Activated naive CD8-positive, alpha-beta T cell treated with anti-CD3 and anti-CD28 coated beads, Interleukin-2, amount 50 U/mL, for 24 hours (primary cell): Measurements from ENCODE around the gene MED27.
"Not testable (repeated sequence)": the region's sequence is repeated elsewhere in the genome, so short reads cannot be mapped to it uniquely, and the experiment has no call there.

Experiments used
- ATAC-seq: fragments of 150-1000 bp; cut with Tn5 transposase; one replicate; pipeline ENCODE4 v1.10.0; 2021
- DNase-seq: peaks from one replicate; pipeline ENCODE4 v3.0.0; 2021
- H3K27ac Mint-ChIP-seq: one replicate; pipeline ENCODE4 v1.8.0; 2021; ENCODE audit warnings: mild to moderate bottlenecking, mixed read lengths
- H3K27me3 Mint-ChIP-seq: one replicate; pipeline ENCODE4 v1.8.0; 2021; ENCODE audit warnings: mixed read lengths
- H3K36me3 Mint-ChIP-seq: one replicate; pipeline ENCODE4 v1.8.0; 2021; ENCODE audit warnings: low read depth, mixed read lengths
- H3K4me1 Mint-ChIP-seq: one replicate; pipeline ENCODE4 v1.8.0; 2021; ENCODE audit warnings: mixed read lengths
- H3K4me3 Mint-ChIP-seq: one replicate; pipeline ENCODE4 v1.8.0; 2021; ENCODE audit warnings: mild to moderate bottlenecking, moderate library complexity, mixed read lengths
- H3K9me3 Mint-ChIP-seq: one replicate; pipeline ENCODE4 v1.8.0; 2021; ENCODE audit warnings: mixed read lengths

MED27 gene

DNA sequence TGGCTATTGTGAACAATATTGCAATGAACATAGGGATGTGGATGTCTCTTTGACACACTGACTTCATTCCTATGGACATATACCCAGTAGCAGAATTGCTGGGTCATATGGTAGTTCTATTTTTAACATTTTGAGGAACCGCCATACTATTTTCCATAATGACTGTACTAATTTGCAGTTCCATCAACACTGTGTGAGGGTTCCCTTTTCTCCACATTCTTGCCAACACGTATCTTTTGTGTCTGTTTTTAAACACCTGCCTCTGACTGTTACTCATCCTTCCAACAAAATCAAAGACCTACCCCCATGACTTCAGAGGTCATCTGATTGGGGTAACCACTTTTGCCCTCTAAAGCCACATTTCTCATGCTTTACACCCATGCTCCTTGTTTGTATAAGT is 133.5 kb downstream of the MED27 start:
- no peak for ATAC-seq
- H3K4me1 Mint-ChIP-seq = no peaks in the 10 kb centered on the region
- peaks cover 10% of the 10 kb centered on the region for H3K36me3 Mint-ChIP-seq
- H3K9me3 Mint-ChIP-seq = no peaks in the 10 kb centered on the region
- H3K27ac Mint-ChIP-seq = no peak overlapping the region
- H3K27me3 Mint-ChIP-seq = no peaks in the 10 kb centered on the region
- no peak for DNase-seq
- no peak overlapping the region for H3K4me3 Mint-ChIP-seq

DNA sequence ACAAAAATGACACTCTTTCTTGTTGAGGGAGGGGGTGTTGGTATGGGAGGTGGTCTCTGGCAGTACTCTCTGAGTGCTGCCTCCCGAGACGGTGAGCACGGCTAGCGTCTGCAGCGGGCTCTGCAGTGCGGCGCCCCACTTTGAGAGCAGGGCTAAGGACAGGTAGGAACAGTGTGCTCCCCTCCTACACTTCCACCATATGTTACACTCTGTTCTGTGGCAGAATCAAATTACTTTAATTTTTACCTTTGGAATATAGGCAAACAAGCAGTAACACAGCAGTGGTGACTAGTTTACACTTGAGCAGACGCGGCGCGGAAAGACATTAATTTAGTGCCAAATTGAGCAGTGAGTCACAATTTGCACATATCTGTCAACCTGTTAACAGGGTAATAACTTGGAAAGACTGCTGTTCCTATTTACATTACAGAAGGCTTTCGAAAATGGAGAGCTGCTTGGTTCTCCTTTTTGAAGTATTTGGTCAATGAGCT is 136.3 kb downstream of the MED27 start:
- H3K9me3 Mint-ChIP-seq = no peaks in the 10 kb centered on the region
- DNase-seq = no peak
- H3K27me3 Mint-ChIP-seq = no peaks in the 10 kb centered on the region
- peaks cover 11% of the 10 kb centered on the region for H3K36me3 Mint-ChIP-seq
- no peak for ATAC-seq
- no peak overlapping the region for H3K27ac Mint-ChIP-seq
- no peaks in the 10 kb centered on the region for H3K4me1 Mint-ChIP-seq
- H3K4me3 Mint-ChIP-seq = no peak overlapping the region

DNA sequence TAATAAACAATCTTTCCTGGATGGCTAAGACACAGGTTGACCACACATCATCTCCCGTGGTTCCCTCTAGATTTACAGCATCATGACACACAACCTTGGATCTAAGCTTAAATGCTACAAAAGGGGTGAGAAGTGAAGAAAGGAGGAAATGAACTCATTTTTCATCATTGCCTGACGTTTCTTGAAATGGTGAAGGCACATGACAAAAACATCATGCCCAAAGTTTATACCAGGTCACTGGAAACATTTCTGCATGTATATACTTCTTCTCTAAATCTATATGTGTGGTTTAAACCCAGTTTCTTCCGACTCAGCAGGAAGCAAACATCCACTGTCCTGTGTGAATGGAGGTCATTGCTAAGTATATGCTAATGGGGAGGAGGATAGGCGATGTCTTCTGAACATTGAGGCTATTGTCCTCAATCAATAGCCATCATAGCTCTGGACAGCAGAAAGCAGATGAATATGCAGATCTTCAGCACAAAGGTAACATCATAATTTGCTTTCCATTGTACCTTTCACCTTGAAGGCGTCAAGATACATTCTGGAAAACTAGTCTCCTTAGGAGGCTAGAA is 137.4 kb downstream of the MED27 start:
- no peaks in the 10 kb centered on the region for H3K4me1 Mint-ChIP-seq
- ATAC-seq (no peak), DNase-seq (no peak)
- H3K27ac Mint-ChIP-seq = no peak overlapping the region
- H3K9me3 Mint-ChIP-seq = no peaks in the 10 kb centered on the region
- peaks cover 21% of the 10 kb centered on the region for H3K36me3 Mint-ChIP-seq
- H3K4me3 Mint-ChIP-seq = no peak overlapping the region
- H3K27me3 Mint-ChIP-seq = no peaks in the 10 kb centered on the region

DNA sequence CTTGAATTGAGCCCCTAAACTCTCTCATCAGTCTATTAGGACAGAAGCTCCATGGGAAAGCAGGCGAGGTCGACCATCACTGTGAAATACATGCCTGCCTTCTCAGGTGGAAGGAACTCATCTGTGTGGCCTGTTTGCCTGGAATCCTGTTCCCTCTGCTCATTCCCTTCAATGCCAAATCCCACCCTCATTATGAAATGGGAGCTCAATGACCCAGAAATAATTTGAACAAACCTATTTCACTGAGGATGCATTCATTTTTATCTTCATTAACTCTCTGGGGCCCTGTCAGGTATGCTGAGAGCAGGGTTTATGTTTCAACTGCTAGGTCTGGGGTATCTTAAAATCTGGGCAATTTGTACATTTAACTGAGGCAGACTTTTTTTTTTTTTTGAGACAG is 142.2 kb downstream of the MED27 start:
- Mint-ChIP-seq H3K36me3 (peaks cover 32% of the 10 kb centered on the region), H3K27me3 (no peaks in the 10 kb centered on the region), H3K4me3 (no peak overlapping the region), H3K4me1 (no peaks in the 10 kb centered on the region), H3K27ac (no peak overlapping the region), H3K9me3 (no peaks in the 10 kb centered on the region)
- no peak for ATAC-seq
- no peak for DNase-seq

DNA sequence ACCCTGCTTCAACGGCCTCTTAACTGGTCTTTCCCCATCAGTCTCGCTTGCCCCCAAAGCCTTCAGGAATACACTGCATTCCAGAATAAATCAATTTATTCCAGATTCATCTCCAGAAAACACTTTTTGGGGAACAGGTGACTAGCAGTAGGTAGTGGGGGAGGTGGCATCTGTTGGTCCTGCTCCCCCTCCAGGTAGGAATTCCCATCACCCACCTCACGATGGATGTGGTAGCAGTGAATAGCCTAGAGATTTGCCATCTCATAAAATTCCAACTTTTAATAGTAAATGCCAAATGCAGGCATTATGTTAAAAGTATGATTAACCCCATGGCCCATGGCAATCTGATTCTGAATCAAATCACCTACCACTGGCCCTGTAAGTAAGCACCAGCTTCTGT is 142.7 kb downstream of the MED27 start:
- no peak overlapping the region for H3K4me3 Mint-ChIP-seq
- peaks cover 32% of the 10 kb centered on the region for H3K36me3 Mint-ChIP-seq
- no peak overlapping the region for H3K27ac Mint-ChIP-seq
- no peak for ATAC-seq
- no peaks in the 10 kb centered on the region for H3K4me1 Mint-ChIP-seq
- no peak for DNase-seq
- no peaks in the 10 kb centered on the region for H3K27me3 Mint-ChIP-seq
- H3K9me3 Mint-ChIP-seq = no peaks in the 10 kb centered on the region

DNA sequence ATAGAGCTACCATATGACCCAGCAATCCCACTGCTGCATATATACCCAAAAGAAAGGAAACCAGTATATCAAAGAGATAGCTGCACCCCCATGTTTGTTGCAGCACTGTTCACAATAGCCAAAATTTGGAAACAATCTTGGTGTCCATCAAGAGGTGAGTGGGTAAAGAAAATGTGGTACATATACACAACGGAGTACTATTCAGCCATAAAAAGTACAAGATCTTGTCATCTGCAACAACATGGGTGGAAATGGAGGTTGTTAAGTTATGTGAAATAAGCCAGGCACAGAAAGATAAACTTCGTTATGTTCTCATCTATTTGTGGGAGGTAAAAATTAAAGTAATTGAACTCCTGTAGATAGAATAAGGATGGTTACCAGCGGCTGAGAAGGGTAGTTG is 145.0 kb downstream of the MED27 start:
- Mint-ChIP-seq H3K4me1 (no peaks in the 10 kb centered on the region), H3K9me3 (no peaks in the 10 kb centered on the region), H3K27me3 (no peaks in the 10 kb centered on the region), H3K27ac (no peak overlapping the region), H3K4me3 (no peak overlapping the region), H3K36me3 (peaks cover 32% of the 10 kb centered on the region)
- DNase-seq (no peak), ATAC-seq (no peak)

DNA sequence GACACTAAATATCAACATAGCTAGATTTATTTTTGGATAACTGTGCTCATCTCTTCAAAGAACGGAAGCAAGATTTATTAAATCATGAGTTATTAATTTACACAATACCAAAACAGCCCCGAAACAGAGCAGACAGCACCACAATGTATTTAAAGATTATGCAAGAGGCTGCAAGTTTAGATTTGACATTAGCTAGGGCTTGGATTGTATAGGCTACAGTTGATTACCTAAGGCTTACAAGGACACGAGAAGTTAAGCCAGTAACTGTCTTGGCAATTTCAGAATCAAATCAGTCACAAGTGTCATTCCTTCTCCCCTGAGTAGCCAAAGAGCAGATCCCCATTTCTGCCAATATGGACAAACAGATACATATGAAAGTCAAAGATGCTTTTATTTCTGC is 152.6 kb downstream of the MED27 start:
- DNase-seq = no peak
- no peak overlapping the region for H3K4me3 Mint-ChIP-seq
- peaks cover 5% of the 10 kb centered on the region for H3K36me3 Mint-ChIP-seq

DNA sequence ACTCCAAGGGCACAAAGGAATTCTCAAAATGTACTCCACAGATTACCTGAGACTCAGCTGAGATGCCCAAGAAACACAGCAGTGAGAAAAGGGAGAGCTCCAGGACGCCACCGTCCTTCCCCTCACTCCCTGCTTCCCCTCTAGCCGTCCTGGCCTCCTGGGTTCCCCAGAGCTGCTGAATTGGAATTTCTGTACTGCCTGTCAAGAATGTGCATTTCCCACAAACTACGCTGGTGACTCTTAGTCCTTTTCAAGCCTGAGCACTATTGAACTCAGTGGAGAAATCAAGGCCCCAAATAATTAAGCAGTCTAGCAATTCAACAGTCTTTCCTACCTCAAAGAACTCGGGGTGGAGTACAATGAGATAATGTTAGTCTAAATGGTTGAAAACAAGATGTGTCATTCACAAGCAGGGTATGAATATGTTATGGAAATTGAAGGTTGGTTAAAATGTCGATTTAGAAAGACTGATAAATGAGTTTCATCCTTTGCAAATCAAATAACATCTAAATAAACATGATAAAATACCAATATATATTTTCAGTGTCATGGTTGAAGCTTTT is 153.2 kb downstream of the MED27 start:
- Mint-ChIP-seq H3K36me3 (peaks cover 5% of the 10 kb centered on the region), H3K4me1 (peaks cover 8% of the 10 kb centered on the region), H3K4me3 (no peak overlapping the region), H3K27ac (no peak overlapping the region), H3K9me3 (no peaks in the 10 kb centered on the region), H3K27me3 (no peaks in the 10 kb centered on the region)
- ATAC-seq = no peak
- DNase-seq = no peak

More for the DNA sequence above, 152.6 kb downstream of the MED27 start:
- H3K27me3 Mint-ChIP-seq = no peaks in the 10 kb centered on the region
- H3K9me3 Mint-ChIP-seq = no peaks in the 10 kb centered on the region
- H3K4me1 Mint-ChIP-seq = peaks cover 8% of the 10 kb centered on the region
- ATAC-seq = no peak
- H3K27ac Mint-ChIP-seq = no peak overlapping the region

DNA sequence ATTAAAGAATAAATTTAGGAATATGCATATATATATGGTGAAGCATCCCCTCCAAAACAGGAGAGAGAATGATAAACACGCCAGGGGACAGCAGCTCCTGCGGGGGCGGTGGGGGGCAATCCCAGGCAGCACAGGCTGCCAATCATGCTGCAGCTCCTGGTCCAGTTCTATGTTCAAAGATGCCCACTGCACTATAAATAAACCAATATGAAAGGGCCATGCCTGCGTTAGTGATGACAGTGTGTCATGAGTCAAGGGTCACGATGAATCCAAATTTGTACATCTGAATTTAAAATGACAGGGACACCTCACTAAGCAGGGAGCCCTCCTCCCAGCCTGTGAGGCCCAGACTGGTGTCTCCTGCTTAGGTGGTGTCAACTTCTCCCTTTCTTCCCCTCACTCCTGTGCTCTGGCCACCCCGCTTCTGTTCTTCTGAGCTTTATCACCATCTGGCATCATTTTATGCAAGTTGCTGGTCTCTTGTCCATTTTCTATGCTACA is 153.9 kb downstream of the MED27 start:
- Mint-ChIP-seq H3K27me3 (no peaks in the 10 kb centered on the region), H3K4me1 (peaks cover 8% of the 10 kb centered on the region), H3K9me3 (no peaks in the 10 kb centered on the region), H3K4me3 (no peak overlapping the region), H3K27ac (no peak overlapping the region), H3K36me3 (peaks cover 5% of the 10 kb centered on the region)
- ATAC-seq (no peak), DNase-seq (no peak)

DNA sequence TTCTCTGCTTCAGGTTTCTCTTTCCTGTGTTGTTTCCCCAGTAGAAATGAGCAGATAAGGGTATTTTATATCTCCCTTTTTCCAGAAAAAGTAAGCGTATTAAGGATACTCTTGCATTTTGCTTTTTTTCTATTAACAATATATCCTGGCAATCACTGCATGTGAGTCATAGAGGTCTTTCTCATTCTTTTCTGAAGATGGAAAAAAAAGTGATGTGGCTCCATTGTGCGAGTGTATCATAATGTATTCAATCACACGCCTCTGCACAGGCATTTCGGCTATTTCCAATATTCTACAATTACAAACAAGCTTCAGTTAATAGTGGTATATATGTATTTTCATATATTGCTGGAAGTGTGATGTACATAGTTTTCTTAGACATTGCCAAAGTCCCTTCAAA is 155.9 kb downstream of the MED27 start:
- Mint-ChIP-seq H3K4me1 (peaks cover 13% of the 10 kb centered on the region), H3K9me3 (no peaks in the 10 kb centered on the region), H3K27me3 (no peaks in the 10 kb centered on the region)

DNA sequence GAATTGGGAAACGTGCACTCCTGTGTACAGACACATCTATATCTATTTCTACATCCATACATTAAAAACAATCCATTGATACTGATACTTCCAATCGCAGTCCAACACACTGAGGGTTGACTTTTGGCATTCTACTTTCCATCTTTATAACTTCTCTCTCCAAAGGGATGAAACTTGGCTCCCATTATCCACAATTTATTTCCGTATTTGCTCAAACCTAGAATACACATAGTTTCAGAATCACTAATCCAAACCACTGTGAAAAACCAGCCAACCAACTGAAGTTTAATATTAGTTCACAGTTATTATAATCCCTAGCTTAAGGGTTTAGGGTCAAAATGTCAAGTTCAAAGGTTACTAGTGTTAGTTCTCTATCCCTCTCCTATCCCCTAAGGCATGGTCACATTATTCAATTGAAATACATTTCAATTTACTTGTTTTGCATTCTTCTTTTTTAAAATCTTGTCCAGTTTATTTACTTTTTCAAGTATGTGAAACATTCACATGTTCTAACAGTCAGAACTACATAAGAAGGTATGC is 156.5 kb downstream of the MED27 start:
- peaks cover 5% of the 10 kb centered on the region for H3K36me3 Mint-ChIP-seq
- H3K9me3 Mint-ChIP-seq = no peaks in the 10 kb centered on the region
- peaks cover 13% of the 10 kb centered on the region for H3K4me1 Mint-ChIP-seq
- H3K4me3 Mint-ChIP-seq = no peak overlapping the region
- H3K27me3 Mint-ChIP-seq = no peaks in the 10 kb centered on the region
- DNase-seq (no peak), ATAC-seq (no peak)
- no peak overlapping the region for H3K27ac Mint-ChIP-seq

More for the DNA sequence above, 155.9 kb downstream of the MED27 start:
- Mint-ChIP-seq H3K4me3 (no peak overlapping the region), H3K36me3 (peaks cover 5% of the 10 kb centered on the region), H3K27ac (no peak overlapping the region)
- DNase-seq (no peak), ATAC-seq (no peak)

DNA sequence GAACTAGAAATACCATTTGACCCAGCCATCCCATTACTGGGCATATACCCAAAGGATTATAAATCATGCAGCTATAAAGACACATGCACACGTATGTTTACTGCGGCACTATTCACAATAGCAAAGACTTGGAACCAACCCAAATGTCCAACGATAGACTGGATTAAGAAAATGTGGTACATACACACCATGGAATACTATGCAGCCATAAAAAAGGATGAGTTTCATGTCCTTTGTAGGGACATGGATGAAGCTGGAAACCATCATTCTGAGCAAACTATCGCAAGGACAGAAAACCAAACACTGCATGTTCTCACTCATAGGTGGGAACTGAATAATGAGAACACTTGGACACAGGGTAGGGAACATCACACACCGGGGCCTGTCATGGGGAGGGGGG is 158.0 kb downstream of the MED27 start:
- peaks cover 13% of the 10 kb centered on the region for H3K4me1 Mint-ChIP-seq
- not testable (repeated sequence) for H3K4me3 Mint-ChIP-seq, H3K36me3 Mint-ChIP-seq, H3K27ac Mint-ChIP-seq, DNase-seq, ATAC-seq, H3K27me3 Mint-ChIP-seq, H3K9me3 Mint-ChIP-seq

DNA sequence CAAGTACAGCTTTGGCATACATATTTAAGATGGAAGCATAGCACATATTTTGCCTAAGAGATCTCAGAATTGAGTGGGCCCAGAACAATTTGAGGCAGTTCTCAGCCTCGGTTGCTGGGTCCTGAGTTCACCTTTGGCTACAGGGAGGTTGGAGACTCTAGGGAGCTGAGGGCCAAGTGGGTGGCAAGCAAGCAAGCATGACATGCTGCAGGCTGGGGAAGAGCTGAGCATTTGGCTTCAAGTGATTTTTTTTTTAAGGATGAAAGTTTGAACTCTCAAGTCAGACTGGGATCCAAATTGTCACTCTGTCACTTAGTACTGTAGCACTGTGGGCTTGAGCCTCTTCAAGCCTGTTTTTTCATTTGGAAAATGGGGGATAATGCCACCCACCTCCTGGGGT is 160.5 kb downstream of the MED27 start:
- H3K4me3 Mint-ChIP-seq = no peak overlapping the region
- no peaks in the 10 kb centered on the region for H3K27me3 Mint-ChIP-seq
- no peak overlapping the region for H3K27ac Mint-ChIP-seq
- H3K9me3 Mint-ChIP-seq = no peaks in the 10 kb centered on the region
- H3K4me1 Mint-ChIP-seq = peaks cover 13% of the 10 kb centered on the region
- H3K36me3 Mint-ChIP-seq = peaks cover 5% of the 10 kb centered on the region
- no peak for DNase-seq
- ATAC-seq = no peak

DNA sequence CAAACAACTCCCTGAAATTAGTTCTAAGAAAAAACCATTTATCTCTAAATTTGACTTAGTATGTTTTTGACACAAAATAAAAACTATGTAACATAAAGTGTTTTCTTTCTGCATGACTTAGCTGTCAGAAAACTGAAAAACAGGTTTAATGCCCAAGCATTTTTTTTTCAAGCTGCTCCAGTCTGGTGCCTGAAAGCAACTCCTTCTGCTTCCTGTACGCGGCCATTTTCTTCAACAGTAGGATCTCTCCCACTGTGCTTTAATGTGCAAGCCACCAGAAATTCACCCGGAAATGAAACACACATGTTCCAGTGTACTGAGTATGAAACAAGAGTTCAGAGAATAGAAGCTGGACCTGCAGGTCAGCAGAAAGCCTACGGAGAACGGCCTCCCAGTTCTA is 161.2 kb downstream of the MED27 start:
- H3K36me3 Mint-ChIP-seq = peaks cover 3% of the 10 kb centered on the region

DNA sequence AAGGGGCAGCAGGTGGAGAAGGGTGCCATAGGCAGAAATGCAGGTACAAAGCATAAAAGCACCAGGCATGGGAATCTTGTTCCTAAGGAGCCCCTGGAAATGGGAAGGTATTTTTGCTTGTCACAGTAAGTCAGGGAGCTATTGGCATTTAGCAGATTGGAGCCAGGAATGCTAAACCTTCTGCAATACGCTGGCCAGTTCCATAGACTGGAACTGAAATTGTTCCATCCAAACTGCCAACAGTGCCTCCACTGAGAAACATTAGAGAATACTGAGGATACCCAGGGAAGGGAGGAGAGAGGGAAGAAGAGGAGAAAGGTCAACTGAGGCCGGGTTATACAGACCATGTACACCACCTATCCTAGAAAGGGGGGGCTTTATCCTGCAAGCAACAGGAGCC is 162.7 kb downstream of the MED27 start:
- Mint-ChIP-seq H3K4me3 (no peak overlapping the region), H3K27ac (no peak overlapping the region), H3K4me1 (peaks cover 5% of the 10 kb centered on the region), H3K27me3 (no peaks in the 10 kb centered on the region), H3K9me3 (no peaks in the 10 kb centered on the region), H3K36me3 (no peaks in the 10 kb centered on the region)
- ATAC-seq = no peak
- no peak for DNase-seq

More for the DNA sequence above, 161.2 kb downstream of the MED27 start:
- Mint-ChIP-seq H3K9me3 (no peaks in the 10 kb centered on the region), H3K4me1 (peaks cover 10% of the 10 kb centered on the region), H3K27ac (no peak overlapping the region), H3K4me3 (no peak overlapping the region), H3K27me3 (no peaks in the 10 kb centered on the region)
- DNase-seq (no peak), ATAC-seq (no peak)
